GM19025 (cell line): ENCODE data around the gene MYO1C.
"Not testable (repeated sequence)": the region's sequence is repeated elsewhere in the genome, so short reads cannot be mapped to it uniquely, and the experiment has no call there.

Experiments used
- ATAC-seq: cut with Tn5 transposase; IDR thresholded peaks from one replicate; pipeline ENCODE4 v1.9.1; 2021; ENCODE audit warnings: mild to moderate bottlenecking, low read depth, moderate library complexity; ENCODE audit not compliant: unreplicated experiment

Gene MYO1C

GRCh38 chr17:1508709-1509108 lies 16.2 kb upstream of the MYO1C start:
- not testable (repeated sequence) for ATAC-seq

GRCh38 chr17:1506649-1507267 lies 14.3 kb upstream of the MYO1C start:
- no peak for ATAC-seq

DNA sequence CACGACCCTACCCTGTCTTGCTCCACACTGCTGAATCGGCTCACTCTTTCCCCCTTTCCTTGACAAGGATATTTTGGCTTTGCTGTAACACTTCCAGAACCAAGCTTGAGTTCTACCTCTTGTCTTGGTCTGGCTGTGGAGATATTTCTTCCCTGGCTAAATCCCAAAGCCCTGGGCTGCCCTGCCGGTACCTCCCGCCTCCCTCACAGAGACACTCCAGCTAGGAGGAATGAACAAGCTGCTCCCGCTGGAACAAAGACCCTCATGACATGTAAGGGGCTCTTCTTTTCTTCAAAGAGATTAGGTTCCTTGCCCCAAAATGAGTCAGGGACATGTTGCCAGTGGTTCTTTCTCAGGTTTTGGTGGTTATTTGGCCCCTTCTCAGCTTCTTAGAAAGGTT lies 13.1 kb upstream of the MYO1C start:
- ATAC-seq: no peak

DNA sequence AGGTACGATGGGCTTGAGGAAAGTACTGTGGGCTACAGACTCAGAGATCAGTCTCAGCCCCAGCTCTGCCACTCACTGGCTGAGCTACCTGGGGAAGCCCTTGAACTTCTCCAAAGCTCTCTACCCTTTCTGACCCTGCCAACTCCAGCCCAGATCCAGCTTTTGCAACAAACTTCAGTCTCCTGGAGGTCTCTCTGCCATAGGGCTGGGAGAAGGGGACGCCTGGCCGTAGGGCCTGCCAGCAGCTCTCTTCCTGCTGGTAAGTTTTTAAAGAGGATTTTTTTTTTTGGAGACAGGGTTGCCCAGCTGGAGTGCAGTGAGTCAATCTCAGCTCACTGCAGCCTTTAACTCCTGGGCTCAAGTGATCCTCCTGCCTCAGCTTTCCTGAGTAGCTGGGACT lies 12.4 kb upstream of the MYO1C start:
- ATAC-seq: no peak

GRCh38 chr17:1503699-1504098 lies 11.2 kb upstream of the MYO1C start:
- ATAC-seq: no peak

GRCh38 chr17:1498869-1499268 lies 6.4 kb upstream of the MYO1C start:
- no peak for ATAC-seq

- no peak for ATAC-seq
These were observed 5.7 kb upstream of the MYO1C start for GRCh38 chr17:1498233-1498632.

- no peak for ATAC-seq
These were observed 5.3 kb upstream of the MYO1C start for GRCh38 chr17:1497831-1498230.

GRCh38 chr17:1496869-1497268 lies 4.4 kb upstream of the MYO1C start:
- ATAC-seq: no peak

DNA sequence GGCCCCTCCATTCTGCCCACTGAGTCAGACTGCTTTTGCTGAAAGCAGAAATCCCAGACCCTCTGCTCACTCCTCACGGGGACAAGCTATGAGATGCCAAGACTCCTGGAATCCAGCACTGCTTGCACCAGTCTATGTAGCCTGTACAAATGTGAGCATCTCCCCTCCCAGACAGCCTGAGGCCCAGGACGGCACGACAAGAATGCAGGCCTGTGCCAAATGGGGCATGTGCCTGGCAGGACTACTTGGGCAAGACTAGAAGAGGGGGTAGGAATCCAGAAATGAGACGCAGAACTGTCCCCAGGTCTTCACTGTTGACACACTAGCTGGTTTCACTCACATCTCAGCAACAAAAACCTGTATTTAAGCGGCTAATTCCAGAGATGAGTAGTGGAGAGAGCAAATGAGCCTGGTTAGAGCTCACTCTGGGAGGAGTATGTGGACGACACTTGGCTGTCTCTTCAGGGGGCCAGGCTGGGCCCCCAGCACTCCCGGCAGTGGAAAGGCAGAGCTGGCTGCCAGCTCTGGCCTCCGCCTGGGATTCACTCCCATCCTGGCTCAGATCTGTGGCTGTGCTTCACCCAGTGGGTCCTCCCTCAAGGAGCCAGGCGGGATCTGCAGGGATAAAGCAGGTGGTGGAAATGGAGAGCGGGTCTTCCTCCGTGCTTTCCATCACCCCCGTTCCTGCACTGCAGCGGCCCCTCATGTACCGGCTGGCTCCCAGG lies 2.9 kb upstream of the MYO1C start:
- no peak for ATAC-seq

GRCh38 chr17:1494736-1495253 lies 2.3 kb upstream of the MYO1C start:
- no peak for ATAC-seq

DNA sequence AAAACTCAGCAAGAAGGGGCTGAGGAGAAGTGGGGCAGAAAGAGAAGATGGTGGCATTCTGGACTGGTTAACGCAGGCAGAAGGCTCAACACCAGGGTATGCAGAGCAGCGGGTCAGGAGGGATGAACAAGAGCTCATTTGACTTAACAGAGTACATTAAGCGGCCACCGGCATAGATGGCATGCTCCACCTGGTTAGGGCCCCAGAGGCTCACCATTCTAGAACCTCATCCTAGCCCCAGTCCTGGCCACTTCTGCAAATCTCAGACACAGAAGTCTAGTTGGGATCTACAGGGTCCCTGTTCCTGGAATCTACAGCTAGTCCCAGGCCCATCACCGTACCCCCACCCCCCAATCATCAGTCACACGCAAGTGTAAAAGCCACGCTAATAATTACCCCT lies 1.7 kb upstream of the MYO1C start:
- ATAC-seq: no peak

- no peak for ATAC-seq
These were observed 950 bp upstream of the MYO1C start for GRCh38 chr17:1493291-1493980.

- peak; percentile 48 for ATAC-seq
These were observed 840 bp downstream of the MYO1C start for GRCh38 chr17:1491443-1492248.

GRCh38 chr17:1490643-1491442 lies 1.6 kb downstream of the MYO1C start:
- peak; percentile 49 for ATAC-seq

DNA sequence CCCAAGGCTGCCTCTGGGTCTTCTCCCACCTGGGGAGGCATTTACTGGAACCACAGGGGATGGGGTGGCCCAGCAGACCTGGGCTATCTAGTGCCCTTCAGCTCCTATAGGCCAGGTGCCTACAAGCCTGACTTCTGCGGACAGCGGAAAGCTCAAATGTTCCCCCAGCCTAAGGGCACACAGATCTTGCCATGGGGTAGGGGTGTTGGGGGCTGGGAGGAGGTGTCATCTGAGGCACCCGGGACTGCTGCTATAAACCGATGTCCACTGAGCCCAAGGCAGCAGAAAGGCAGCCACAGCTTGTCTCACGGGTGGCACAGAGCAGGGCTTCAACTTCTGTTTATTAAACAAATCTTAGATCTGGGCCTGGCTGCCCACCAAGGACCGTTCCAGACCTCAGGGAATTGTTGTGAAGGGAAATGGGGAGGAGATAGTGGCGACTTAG lies 3.6 kb downstream of the MYO1C start:
- ATAC-seq: no peak

DNA sequence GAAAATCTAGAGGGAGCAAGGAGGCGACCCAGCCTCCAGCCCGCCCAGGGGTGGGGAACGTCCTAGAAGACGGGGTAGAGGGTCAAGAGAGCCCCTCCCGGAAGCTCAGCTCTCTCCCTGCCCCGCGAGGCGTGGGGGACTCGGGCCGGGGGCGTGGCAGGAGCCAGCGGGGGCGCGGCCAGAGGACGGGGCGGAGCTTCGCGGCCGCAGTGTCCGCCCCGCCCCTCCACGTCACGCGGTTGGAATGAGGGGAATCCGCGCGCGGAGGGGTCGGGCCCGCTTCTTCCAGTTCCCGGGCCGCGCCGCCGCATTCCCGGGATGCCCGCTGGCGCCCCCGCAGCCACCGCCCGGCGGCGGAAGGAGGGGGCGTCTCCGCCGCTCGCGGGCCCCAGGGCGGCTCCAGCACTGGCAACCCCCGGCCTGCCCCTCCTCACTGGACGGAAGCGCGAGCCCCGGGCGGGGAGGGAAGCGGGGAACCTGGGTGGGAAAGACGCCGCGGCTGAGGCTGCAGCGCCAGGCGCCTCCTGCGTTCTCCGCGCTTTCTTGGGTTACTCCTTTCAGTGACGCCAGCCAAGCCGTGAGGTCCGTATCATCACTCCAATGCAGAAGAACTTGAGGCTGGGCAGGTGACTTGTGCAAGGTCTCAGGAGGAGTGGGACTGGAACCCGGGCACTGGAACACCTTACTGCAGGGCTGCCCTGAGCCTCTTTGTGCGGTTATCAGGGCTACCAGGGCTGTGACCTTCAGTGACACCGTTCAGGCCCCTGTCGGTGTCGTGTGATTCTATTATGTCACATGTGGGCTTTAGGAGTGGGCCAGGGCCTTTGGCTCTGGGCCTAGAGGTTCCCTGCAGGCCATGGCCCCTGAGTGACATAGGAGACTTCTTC lies 4.3 kb downstream of the MYO1C start:
- no peak for ATAC-seq

DNA sequence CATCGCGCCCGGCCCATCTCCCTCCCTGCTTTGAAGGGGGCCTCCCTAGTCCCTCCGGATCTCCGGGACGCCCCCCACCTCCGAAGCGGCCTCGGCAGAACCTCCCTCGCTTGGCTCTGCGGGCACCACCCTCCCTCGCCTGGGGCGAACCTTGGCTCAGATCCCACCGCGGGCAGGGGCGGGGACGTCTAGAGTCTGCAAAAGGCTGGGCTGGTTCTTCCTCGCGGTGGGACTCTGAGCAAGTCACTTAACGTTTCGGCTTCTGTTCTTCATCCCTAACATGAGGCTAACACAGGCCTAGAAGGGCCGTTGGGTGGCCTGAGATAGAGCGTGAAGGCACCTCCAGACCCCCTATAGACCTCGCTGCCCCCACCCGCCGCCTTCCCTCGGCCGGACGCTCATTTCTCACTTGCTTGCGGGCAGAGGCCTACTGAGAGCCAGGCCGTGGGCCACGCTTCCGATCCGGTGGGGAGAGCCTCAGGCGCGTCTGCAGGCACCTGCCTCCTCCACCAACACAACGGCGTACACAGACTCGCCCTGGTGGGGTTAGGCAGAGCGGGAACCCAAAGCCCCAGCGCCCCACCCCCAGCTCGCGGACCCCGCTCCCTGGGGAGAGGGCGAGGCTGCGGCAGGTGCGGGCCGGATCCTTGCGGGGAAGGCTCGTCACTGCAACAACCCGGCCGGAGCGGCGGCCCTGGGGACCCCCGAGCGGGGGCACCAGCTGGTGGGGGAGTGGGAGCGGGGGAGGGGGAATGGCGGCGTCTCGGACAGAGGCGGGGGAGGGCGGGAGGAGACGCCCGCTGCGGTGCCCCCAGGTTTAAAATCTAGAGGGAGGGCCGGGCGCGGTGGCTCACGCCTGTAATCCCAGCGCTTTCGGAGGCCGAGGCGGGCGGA lies 5.4 kb downstream of the MYO1C start:
- no peak for ATAC-seq
